ENCODE results near the gene HPSE.

- no peak for TF ChIP-seq CTCF (IDR thresholded peaks at IDR 0.05)
- TF ChIP-seq POLR2A (IDR thresholded peaks at IDR 0.05): no peak
These were observed 43.8 kb upstream of the HPSE start for GRCh38 chr4:83378419-83378818.
